Neural progenitor cell (in vitro differentiated cells): Measurements from ENCODE around the gene PLA1A.

Experiments used
- CTCF ChIP-seq: fragments of 200-600 bp; sonication (generic); IDR thresholded peaks from 2 replicates; pipeline ENCODE4 v1.5.1; 2017; ENCODE audit warnings: antibody characterized with exemption, mild to moderate bottlenecking
- EZH2 ChIP-seq: fragments of 200-600 bp; sonication (generic); IDR thresholded peaks from 2 replicates; pipeline ENCODE4 v1.6.1; 2017; ENCODE audit warnings: antibody characterized with exemption, mild to moderate bottlenecking, moderate library complexity
- EZH2phosphoT487 ChIP-seq: fragments of 200-600 bp; sonication (generic); IDR thresholded peaks from 2 replicates; pipeline ENCODE4 v1.6.1; 2017; ENCODE audit warnings: antibody characterized with exemption

GRCh38 chr3:119672776-119673175 is 75.1 kb downstream of the PLA1A start:
- no peak for TF ChIP-seq CTCF
- no peak for TF ChIP-seq EZH2
- TF ChIP-seq EZH2phosphoT487 = no peak
